ENCODE results near the gene VEGFC.

VEGFC gene

DNA sequence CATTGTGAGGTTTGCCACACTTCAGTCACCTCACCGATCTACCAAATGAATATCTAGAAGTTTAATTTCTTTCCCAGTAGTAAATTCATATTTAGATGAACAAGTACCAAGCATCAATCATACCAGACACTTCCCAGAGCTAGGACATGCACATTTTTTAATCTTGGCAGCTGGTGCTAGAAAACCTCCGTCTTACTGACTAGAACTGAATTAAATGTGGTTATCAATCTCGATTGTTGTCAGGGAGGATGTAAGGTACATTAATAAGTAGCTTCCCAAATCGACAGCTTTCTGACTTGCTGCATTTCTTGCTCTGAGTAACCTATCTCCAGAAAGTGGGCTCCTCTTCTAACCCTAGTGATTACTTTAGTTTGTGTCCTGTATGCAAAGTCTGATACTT is 34.4 kb downstream of the VEGFC start:
- no peak for ATAC-seq
- no peak overlapping the region for H3K4me3 Mint-ChIP-seq

DNA sequence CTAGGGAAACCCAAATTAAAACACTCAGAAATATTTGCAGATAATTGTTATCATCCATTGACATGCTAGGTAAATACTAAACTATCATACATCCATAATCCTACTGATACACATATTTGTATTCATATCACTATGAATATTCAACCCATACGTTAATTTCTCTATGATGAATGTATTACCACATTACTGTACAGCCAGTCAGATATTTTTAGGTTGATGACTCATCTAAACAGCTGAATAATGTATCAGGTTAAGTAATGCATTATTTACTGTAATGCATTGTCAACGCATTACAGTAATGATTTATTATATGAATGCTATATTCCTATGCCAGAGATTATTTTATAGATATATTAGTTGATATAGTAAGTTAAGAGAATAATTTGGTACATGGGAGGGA is 37.1 kb downstream of the VEGFC start:
- Mint-ChIP-seq H3K9me3 (no peaks in the 10 kb centered on the region), H3K36me3 (no peaks in the 10 kb centered on the region), H3K27ac (no peak overlapping the region), H3K4me1 (no peaks in the 10 kb centered on the region), H3K27me3 (no peaks in the 10 kb centered on the region), H3K4me3 (no peak overlapping the region)
- no peak for ATAC-seq

More for the DNA sequence above, 34.4 kb downstream of the VEGFC start:
- H3K27ac Mint-ChIP-seq = no peak overlapping the region
- no peaks in the 10 kb centered on the region for H3K4me1 Mint-ChIP-seq
- no peaks in the 10 kb centered on the region for H3K36me3 Mint-ChIP-seq
- no peaks in the 10 kb centered on the region for H3K9me3 Mint-ChIP-seq
- H3K27me3 Mint-ChIP-seq = no peaks in the 10 kb centered on the region

DNA sequence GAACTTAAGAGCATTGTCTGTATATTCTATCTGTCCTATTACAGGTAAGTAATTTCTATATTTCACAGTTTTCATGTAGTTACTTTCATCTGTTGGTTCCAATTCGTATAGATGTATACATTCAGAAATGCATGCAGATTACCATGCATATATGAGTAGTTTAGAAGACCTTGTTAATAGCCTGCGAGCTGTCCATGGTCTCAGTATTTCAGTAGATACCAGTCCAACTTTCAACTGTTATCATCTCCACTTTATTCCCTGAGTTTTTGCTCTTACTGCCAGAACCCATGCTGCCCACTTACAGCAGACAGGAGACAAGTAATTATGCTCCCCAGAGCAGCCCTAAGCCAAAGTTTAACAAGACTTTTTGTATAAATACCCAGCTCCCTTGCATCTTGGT is 37.7 kb downstream of the VEGFC start:
- Mint-ChIP-seq H3K36me3 (no peaks in the 10 kb centered on the region), H3K27me3 (no peaks in the 10 kb centered on the region)

DNA sequence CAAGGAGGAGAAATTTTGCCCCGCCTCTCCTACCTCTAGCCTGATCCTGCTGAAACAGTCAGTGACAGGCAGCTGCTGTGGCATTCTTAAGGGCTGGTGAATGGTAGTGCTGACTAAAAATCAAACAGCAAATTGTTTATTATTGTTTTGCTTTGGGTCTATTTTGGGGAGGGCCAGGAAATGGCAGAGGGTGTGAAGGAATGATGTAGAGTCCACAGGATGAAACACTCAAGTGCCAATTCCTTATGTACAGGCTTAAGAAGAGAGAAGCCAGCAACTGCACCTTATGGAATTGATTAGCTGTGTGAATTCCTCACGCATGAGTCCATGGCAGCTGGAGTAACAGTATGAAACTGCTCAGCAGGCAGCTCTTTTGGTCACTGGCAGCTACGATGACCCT is 39.7 kb downstream of the VEGFC start:
- Mint-ChIP-seq H3K27ac (no peak overlapping the region), H3K27me3 (no peaks in the 10 kb centered on the region), H3K4me1 (no peaks in the 10 kb centered on the region), H3K36me3 (no peaks in the 10 kb centered on the region), H3K4me3 (no peak overlapping the region), H3K9me3 (no peaks in the 10 kb centered on the region)
- ATAC-seq = peak; percentile 12

More for the DNA sequence above, 37.7 kb downstream of the VEGFC start:
- ATAC-seq = no peak
- Mint-ChIP-seq H3K4me3 (no peak overlapping the region), H3K9me3 (no peaks in the 10 kb centered on the region), H3K27ac (no peak overlapping the region), H3K4me1 (no peaks in the 10 kb centered on the region)

DNA sequence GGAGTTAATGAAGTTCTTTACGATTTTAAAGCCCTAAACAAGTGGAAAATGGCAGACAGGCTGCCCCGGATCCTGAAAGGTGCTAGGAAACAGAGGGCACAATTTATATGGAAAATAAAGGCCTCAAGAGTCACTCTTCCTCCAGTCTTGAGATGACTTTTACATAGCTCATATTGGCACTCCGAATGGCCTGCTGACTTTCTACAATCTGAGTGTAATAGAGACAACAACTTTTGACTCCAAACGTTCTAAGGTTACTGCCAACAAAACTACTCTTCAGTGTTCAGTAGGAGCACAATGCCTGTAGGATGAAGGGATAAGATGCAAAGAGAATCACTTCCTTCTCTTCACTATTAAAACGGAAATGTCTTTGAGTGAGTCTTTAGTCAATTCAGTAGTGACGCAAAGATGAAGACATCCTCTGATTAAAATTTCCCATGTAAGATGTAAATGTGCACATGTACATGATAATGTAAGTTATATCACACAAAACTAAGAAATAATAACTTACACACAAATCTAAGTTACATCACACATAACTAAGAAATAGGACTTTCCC is 40.5 kb downstream of the VEGFC start:
- H3K27me3 Mint-ChIP-seq = no peaks in the 10 kb centered on the region

DNA sequence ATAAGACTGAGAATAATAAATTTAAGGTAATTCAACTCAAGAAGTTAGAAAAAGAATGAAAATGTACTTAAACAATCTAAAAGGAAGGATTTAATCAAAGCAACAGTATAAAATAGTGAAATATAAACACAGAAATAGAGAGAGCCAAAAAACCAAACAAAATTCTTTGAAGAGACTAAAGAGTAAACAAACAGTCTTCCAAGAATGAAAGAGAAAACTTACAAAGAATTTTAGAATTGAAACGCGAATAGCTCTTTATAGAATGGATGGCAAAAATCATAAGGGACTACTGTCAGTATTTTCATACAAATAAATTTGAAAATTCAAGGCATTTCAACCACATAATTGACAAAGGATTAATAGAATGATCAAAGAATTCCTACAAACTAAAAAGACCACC is 41.7 kb downstream of the VEGFC start:
- no peak overlapping the region for H3K27ac Mint-ChIP-seq
- no peaks in the 10 kb centered on the region for H3K36me3 Mint-ChIP-seq
- peaks cover 2% of the 10 kb centered on the region for H3K9me3 Mint-ChIP-seq
- no peak overlapping the region for H3K4me3 Mint-ChIP-seq
- no peak for ATAC-seq
- H3K27me3 Mint-ChIP-seq = no peaks in the 10 kb centered on the region
- H3K4me1 Mint-ChIP-seq = no peaks in the 10 kb centered on the region

More for the DNA sequence above, 40.5 kb downstream of the VEGFC start:
- Mint-ChIP-seq H3K4me3 (no peak overlapping the region), H3K9me3 (no peaks in the 10 kb centered on the region), H3K4me1 (no peaks in the 10 kb centered on the region), H3K27ac (no peak overlapping the region), H3K36me3 (no peaks in the 10 kb centered on the region)
- no peak for ATAC-seq

DNA sequence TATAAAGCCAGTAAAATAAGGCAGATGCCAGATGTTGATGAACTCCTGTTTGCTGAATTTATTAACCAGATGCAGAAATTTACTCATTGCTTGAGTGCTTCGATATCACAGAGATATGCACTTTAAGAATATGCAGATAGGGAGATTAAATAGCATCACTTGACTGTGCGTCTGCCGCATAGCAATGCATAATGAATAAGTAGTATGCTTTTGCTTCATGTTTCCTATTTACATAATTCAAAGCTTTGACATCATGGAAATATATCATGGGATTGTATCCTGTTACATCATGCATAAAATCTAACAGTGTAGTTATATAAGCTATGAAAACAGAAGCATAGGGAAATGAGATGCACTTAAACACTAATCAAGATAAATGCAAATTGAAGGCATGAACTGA is 45.9 kb downstream of the VEGFC start:
- H3K9me3 Mint-ChIP-seq = peaks cover 2% of the 10 kb centered on the region
- H3K27ac Mint-ChIP-seq = no peak overlapping the region
- no peak overlapping the region for H3K4me3 Mint-ChIP-seq
- H3K27me3 Mint-ChIP-seq = no peaks in the 10 kb centered on the region
- no peak for ATAC-seq
- H3K4me1 Mint-ChIP-seq = no peaks in the 10 kb centered on the region
- no peaks in the 10 kb centered on the region for H3K36me3 Mint-ChIP-seq

DNA sequence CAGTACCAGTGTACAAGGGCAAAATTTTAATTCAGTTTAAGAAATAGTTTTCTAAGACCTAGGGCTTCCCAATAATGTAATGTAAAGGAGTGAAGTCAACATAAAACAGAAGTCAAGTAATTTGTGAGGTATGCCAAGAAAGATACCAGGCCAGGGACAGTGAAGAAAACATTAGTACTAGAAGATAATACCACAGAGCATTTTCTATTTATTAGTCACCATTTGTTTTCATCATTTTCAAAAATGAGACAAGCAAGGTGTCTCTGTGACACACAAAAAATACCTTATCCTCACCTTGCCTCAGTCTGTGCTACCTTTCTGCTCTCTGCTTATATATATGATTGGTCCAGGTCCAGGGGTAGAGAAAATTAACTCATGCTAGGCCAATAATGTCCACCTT is 46.8 kb downstream of the VEGFC start:
- no peak overlapping the region for H3K27ac Mint-ChIP-seq
- no peaks in the 10 kb centered on the region for H3K36me3 Mint-ChIP-seq
- H3K4me3 Mint-ChIP-seq = no peak overlapping the region
- no peaks in the 10 kb centered on the region for H3K4me1 Mint-ChIP-seq
- H3K27me3 Mint-ChIP-seq = no peaks in the 10 kb centered on the region
- H3K9me3 Mint-ChIP-seq = peaks cover 2% of the 10 kb centered on the region
- no peak for ATAC-seq

DNA sequence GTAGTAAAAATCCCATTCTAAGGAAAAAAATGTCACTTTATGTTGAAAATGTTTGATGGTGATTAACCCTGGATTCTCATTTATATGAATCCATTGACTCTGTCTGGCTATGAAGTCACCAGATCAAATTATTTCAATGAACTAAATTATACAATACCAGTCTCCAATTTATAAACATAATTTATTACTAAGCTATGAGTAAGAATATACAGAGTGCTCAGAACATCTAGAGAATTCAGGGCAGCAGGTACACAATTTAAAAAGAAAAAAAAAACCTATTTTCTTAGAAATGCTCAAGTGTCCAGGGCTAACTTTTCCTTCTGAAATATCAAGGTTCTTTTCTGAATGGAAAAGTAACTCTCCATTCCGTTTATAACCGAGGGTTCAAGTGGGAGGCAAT is 48.6 kb downstream of the VEGFC start:
- Mint-ChIP-seq H3K9me3 (peaks cover 7% of the 10 kb centered on the region), H3K4me3 (no peak overlapping the region), H3K4me1 (no peaks in the 10 kb centered on the region), H3K36me3 (no peaks in the 10 kb centered on the region), H3K27me3 (no peaks in the 10 kb centered on the region), H3K27ac (no peak overlapping the region)
- ATAC-seq = no peak

DNA sequence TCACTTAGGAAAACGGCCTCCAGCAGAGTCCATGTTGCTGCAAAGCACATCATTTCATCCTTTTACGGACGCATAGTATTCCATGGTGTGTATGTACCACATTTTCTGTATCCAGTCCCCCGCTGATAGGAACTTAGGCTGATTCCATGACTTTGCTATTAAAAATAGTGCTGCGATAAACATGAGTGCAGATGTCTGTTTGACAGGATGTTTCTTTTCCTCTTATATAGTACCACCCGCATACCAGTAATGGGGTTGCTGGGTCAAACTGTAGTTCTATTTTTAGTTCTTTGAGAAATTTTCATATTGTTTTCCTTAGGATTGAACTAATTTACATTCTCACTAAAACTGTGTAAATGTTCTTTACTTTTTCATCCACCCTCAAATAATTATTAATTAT is 50.5 kb downstream of the VEGFC start:
- no peaks in the 10 kb centered on the region for H3K27me3 Mint-ChIP-seq
- peaks cover 7% of the 10 kb centered on the region for H3K9me3 Mint-ChIP-seq
- H3K36me3 Mint-ChIP-seq = no peaks in the 10 kb centered on the region
- H3K4me3 Mint-ChIP-seq = no peak overlapping the region
- ATAC-seq = no peak
- H3K27ac Mint-ChIP-seq = no peak overlapping the region
- no peaks in the 10 kb centered on the region for H3K4me1 Mint-ChIP-seq

DNA sequence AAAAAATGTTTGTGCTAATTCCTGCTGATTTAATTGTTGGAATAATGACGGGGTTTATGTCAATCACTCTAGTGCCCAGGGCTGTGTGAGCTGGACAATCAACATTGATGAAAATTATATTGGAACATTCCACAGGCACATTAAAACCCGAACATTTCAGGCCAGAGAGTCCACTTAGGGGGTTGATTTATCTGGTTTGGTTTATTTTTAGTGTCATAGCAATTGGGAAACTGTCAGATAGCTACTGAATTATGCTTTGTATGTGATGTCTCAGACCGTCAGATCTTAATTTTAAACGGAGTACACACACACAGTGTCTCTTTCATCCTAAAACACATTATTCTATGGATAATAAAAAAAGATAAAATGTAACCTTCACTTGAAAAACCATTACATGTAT is 51.5 kb downstream of the VEGFC start:
- no peak overlapping the region for H3K4me3 Mint-ChIP-seq
- H3K4me1 Mint-ChIP-seq = no peaks in the 10 kb centered on the region
- no peak overlapping the region for H3K27ac Mint-ChIP-seq
- peaks cover 5% of the 10 kb centered on the region for H3K9me3 Mint-ChIP-seq
- ATAC-seq = no peak
- no peaks in the 10 kb centered on the region for H3K27me3 Mint-ChIP-seq
- no peaks in the 10 kb centered on the region for H3K36me3 Mint-ChIP-seq

DNA sequence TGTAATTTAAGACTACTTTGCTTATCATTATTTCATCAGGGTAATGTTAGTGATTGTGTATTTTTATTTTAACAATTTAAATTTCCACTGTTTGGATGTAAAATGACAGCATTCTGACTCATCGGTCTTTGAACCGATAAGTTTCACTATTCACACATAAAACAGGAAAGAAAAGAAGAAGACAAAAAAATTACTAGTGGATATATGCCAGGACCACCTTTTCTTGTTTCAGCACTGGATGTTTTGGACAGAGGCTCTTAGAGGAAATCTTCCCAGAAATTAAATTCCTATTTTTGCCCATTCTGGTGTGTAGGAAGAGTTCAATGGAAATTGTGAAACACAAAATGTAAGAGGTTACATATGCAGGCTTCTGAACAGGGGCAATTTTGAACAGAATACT is 57.4 kb downstream of the VEGFC start:
- H3K4me1 Mint-ChIP-seq = no peaks in the 10 kb centered on the region
- H3K9me3 Mint-ChIP-seq = peaks cover 5% of the 10 kb centered on the region
- no peaks in the 10 kb centered on the region for H3K27me3 Mint-ChIP-seq
- no peaks in the 10 kb centered on the region for H3K36me3 Mint-ChIP-seq
- ATAC-seq = no peak
- H3K27ac Mint-ChIP-seq = no peak overlapping the region
- H3K4me3 Mint-ChIP-seq = no peak overlapping the region

DNA sequence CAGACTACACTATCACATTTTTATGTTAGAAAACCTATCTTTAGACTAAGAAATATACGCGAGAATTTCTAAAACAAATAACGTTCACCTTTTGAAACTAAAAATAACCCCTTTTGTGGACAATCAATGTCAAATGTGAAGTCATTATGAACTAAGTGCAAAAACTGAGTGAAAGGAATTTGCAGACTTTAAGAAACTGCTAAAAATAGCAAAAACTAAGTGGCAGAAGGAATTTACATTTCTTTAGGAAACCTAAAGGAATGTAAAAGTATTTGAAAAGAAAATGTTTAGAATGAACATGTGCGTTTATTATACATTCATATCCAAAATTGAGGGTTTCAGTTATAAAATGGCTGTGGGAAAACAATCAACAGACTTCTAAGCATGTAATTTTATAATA is 58.3 kb downstream of the VEGFC start:
- Mint-ChIP-seq H3K4me1 (no peaks in the 10 kb centered on the region), H3K36me3 (no peaks in the 10 kb centered on the region), H3K27ac (no peak overlapping the region), H3K9me3 (peaks cover 3% of the 10 kb centered on the region), H3K4me3 (no peak overlapping the region), H3K27me3 (no peaks in the 10 kb centered on the region)
- no peak for ATAC-seq

DNA sequence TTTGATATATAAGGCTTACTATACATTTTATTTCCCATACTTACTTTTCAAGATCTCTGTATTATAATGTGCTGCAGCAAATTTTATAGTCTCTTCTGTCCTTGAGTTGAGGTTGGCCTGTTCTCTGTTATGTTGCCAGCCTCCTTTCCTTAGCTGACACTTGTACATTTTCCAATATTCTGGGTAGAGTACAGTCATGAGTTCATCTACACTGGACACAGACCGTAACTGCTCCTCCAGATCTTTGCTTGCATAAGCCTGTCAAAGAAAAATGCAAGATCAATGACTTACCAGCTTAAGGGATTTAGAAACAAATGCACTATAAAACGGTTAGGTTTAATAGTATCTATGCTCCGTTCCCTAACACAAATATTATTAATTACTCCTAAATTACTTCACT is 63.2 kb downstream of the VEGFC start:
- ATAC-seq = no peak
- H3K27ac Mint-ChIP-seq = no peak overlapping the region
- no peaks in the 10 kb centered on the region for H3K36me3 Mint-ChIP-seq
- no peaks in the 10 kb centered on the region for H3K4me1 Mint-ChIP-seq
- no peaks in the 10 kb centered on the region for H3K9me3 Mint-ChIP-seq
- H3K4me3 Mint-ChIP-seq = no peak overlapping the region
- H3K27me3 Mint-ChIP-seq = no peaks in the 10 kb centered on the region

DNA sequence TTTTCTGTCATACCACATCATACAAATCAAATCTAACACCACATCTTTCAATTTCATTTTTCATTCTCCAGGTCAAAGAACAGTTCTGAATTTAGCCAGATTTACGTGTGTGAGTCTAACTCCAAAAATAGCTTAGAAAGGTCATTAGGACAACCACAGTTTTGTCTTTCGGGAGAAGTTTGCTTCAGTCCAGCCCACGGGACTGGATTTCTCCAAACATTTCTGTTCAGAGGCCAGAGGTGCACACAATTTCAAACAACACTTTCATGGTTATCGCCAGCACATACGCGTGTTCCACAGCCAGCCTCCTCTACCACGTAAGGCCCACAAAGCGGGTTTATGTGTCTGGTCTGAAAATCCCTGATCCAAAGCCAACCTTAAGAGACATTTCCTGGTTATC is 65.9 kb downstream of the VEGFC start:
- Mint-ChIP-seq H3K9me3 (no peaks in the 10 kb centered on the region), H3K27ac (no peak overlapping the region), H3K4me1 (no peaks in the 10 kb centered on the region), H3K27me3 (no peaks in the 10 kb centered on the region), H3K36me3 (no peaks in the 10 kb centered on the region), H3K4me3 (no peak overlapping the region)
- ATAC-seq = no peak

DNA sequence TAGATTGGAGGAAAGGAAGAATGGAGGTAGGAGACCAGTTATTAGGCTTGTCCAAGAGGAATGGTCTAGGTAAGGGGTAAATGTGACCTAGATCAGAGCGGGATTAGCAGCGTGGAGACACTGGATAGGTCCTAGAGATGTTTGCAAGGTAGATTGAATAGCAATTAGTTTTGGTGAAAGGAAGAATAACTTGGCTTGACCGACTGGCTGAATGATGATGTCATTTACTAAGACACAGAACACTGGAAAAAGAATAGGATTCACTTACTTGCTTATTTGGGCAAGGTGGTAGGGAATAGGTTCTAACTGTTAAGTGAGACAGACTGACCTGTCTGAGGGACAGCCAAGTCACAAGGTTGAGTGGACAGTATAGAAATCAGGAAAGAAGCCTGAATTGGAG is 71.3 kb downstream of the VEGFC start:
- no peaks in the 10 kb centered on the region for H3K36me3 Mint-ChIP-seq
- no peak overlapping the region for H3K4me3 Mint-ChIP-seq
- H3K9me3 Mint-ChIP-seq = peaks cover 6% of the 10 kb centered on the region
- no peak for ATAC-seq
- H3K4me1 Mint-ChIP-seq = no peaks in the 10 kb centered on the region
- no peak overlapping the region for H3K27ac Mint-ChIP-seq
- H3K27me3 Mint-ChIP-seq = no peaks in the 10 kb centered on the region

DNA sequence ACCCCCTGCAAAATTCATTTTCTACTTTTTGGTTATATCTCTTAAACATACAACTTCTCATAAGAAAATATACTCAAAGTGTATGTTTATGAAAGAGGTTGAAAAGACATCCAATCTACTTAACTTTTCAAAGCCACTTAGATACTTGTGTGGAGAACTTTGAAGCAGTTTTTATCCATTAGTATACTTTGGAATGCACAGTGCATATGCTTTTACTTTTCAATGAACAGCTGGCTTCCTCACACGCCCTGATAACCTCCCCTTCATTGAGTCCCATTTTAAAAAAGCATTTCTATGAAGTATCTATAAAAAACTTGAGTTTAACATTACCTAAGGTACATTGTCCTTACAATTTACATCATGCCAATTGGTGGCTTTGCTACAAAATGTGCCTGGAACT is 73.8 kb downstream of the VEGFC start:
- peaks cover 6% of the 10 kb centered on the region for H3K9me3 Mint-ChIP-seq
- H3K4me3 Mint-ChIP-seq = no peak overlapping the region
- H3K27ac Mint-ChIP-seq = no peak overlapping the region
- H3K36me3 Mint-ChIP-seq = no peaks in the 10 kb centered on the region
- ATAC-seq = no peak
- no peaks in the 10 kb centered on the region for H3K4me1 Mint-ChIP-seq
- no peaks in the 10 kb centered on the region for H3K27me3 Mint-ChIP-seq

Measured in stimulated activated memory B cell treated with anti-CD40 and anti-IgM and Interleukin-4, amounts not matched to agents 10 μg/mL and 1 μg/mL and 100 μg/mL, for 72 hours (primary cell).